HEK293 (cell line): Measurements from ENCODE around the gene BCR.
A peak's percentile ranks its signal among the peaks of the same experiment; 100 is the strongest.

ENCODE experiments used
- BCL6B ChIP-seq: fragments of 450-650 bp; formaldehyde crosslinking; IDR thresholded peaks from 2 replicates; pipeline ENCODE4 v1.5.1; 2017; ENCODE audit warnings: missing biosample characterization, missing genetic modification characterization
- CTCF ChIP-seq: fragments of 450-650 bp; formaldehyde crosslinking; IDR thresholded peaks from 2 replicates; pipeline ENCODE4 v1.5.1; 2016; ENCODE audit warnings: missing biosample characterization, missing genetic modification characterization
- FEZF1 ChIP-seq: fragments of 450-650 bp; formaldehyde crosslinking; IDR thresholded peaks from 2 replicates; pipeline ENCODE4 v1.5.1; 2016; ENCODE audit warnings: missing biosample characterization, missing genetic modification characterization
- GLIS1 ChIP-seq: fragments of 450-650 bp; formaldehyde crosslinking; IDR thresholded peaks from 2 replicates; pipeline ENCODE4 v1.5.1; 2016; ENCODE audit warnings: missing biosample characterization, missing genetic modification characterization
- REPIN1 ChIP-seq: fragments of 450-650 bp; formaldehyde crosslinking; IDR thresholded peaks from 2 replicates; pipeline ENCODE4 v1.5.1; 2017; ENCODE audit warnings: missing biosample characterization, missing genetic modification characterization, low read depth
- SCRT1 ChIP-seq: fragments of 450-650 bp; formaldehyde crosslinking; IDR thresholded peaks from 2 replicates; pipeline ENCODE4 v1.5.1; 2016; ENCODE audit warnings: missing biosample characterization, missing genetic modification characterization, borderline replicate concordance
- TSHZ1 ChIP-seq: fragments of 450-650 bp; formaldehyde crosslinking; IDR thresholded peaks from 2 replicates; pipeline ENCODE4 v1.5.1; 2016; ENCODE audit warnings: missing biosample characterization, missing genetic modification characterization, borderline replicate concordance
- WT1 ChIP-seq: fragments of 450-650 bp; formaldehyde crosslinking; IDR thresholded peaks from 2 replicates; pipeline ENCODE4 v1.5.1; 2016; ENCODE audit warnings: missing biosample characterization, missing genetic modification characterization
- ZBTB10 ChIP-seq: fragments of 450-650 bp; formaldehyde crosslinking; IDR thresholded peaks from 2 replicates; pipeline ENCODE4 v1.5.1; 2016; ENCODE audit warnings: missing biosample characterization, missing genetic modification characterization
- ZBTB17 ChIP-seq: fragments of 450-650 bp; formaldehyde crosslinking; IDR thresholded peaks from 2 replicates; pipeline ENCODE4 v1.5.1; 2016; ENCODE audit warnings: missing biosample characterization, missing genetic modification characterization
- ZBTB49 ChIP-seq: fragments of 450-650 bp; formaldehyde crosslinking; IDR thresholded peaks from 2 replicates; pipeline ENCODE4 v1.5.1; 2016; ENCODE audit warnings: missing biosample characterization, missing genetic modification characterization, low read depth
- ZNF112 ChIP-seq: fragments of 450-650 bp; formaldehyde crosslinking; IDR thresholded peaks from 2 replicates; pipeline ENCODE4 v1.5.0; 2017; ENCODE audit warnings: missing biosample characterization, missing genetic modification characterization
- ZNF23 ChIP-seq: fragments of 450-650 bp; formaldehyde crosslinking; IDR thresholded peaks from 2 replicates; pipeline ENCODE4 v1.5.1; 2016; ENCODE audit warnings: missing biosample characterization, missing genetic modification characterization, borderline replicate concordance
- ZNF24 ChIP-seq: fragments of 450-650 bp; formaldehyde crosslinking; IDR thresholded peaks from 2 replicates; pipeline ENCODE4 v1.5.1; 2016; ENCODE audit warnings: missing biosample characterization, missing genetic modification characterization
- ZNF280C ChIP-seq: fragments of 450-650 bp; formaldehyde crosslinking; IDR thresholded peaks from 2 replicates; pipeline ENCODE4 v1.5.1; 2016; ENCODE audit warnings: missing biosample characterization, missing genetic modification characterization
- ZNF423 ChIP-seq: fragments of 450-650 bp; formaldehyde crosslinking; IDR thresholded peaks from 2 replicates; pipeline ENCODE4 v1.5.1; 2016; ENCODE audit warnings: missing biosample characterization, missing genetic modification characterization
- ZNF426 ChIP-seq: fragments of 450-650 bp; formaldehyde crosslinking; IDR thresholded peaks from 2 replicates; pipeline ENCODE4 v1.5.1; 2017; ENCODE audit warnings: missing biosample characterization, missing genetic modification characterization, mild to moderate bottlenecking, inconsistent platforms, moderate library complexity
- ZNF529 ChIP-seq: fragments of 450-650 bp; formaldehyde crosslinking; IDR thresholded peaks from 2 replicates; pipeline ENCODE4 v1.5.1; 2017; ENCODE audit warnings: missing genetic modification characterization, missing biosample characterization; ENCODE audit not compliant: insufficient replicate concordance
- ZNF571 ChIP-seq: fragments of 450-650 bp; formaldehyde crosslinking; IDR thresholded peaks from 2 replicates; pipeline ENCODE4 v1.5.0; 2017; ENCODE audit warnings: missing biosample characterization, missing genetic modification characterization
- ZNF624 ChIP-seq: fragments of 450-650 bp; formaldehyde crosslinking; IDR thresholded peaks from 2 replicates; pipeline ENCODE4 v1.5.1; 2017; ENCODE audit warnings: missing biosample characterization, missing genetic modification characterization
- ZNF626 ChIP-seq: fragments of 450-650 bp; sonication (Bioruptor Pico); formaldehyde crosslinking; IDR thresholded peaks from 2 replicates; pipeline ENCODE4 v1.5.1; 2018; ENCODE audit warnings: missing biosample characterization, missing genetic modification characterization, inconsistent platforms
- ZNF654 ChIP-seq: fragments of 450-650 bp; formaldehyde crosslinking; IDR thresholded peaks from 2 replicates; pipeline ENCODE4 v1.5.1; 2016; ENCODE audit warnings: low read depth, missing biosample characterization, missing genetic modification characterization
- ZNF707 ChIP-seq: fragments of 450-650 bp; formaldehyde crosslinking; IDR thresholded peaks from 2 replicates; pipeline ENCODE4 v1.5.1; 2016; ENCODE audit warnings: missing biosample characterization, missing genetic modification characterization
- ZNF747 ChIP-seq: fragments of 450-650 bp; formaldehyde crosslinking; IDR thresholded peaks from 2 replicates; pipeline ENCODE4 v1.5.1; 2016; ENCODE audit warnings: missing biosample characterization, missing genetic modification characterization
- ZNF76 ChIP-seq: fragments of 450-650 bp; formaldehyde crosslinking; IDR thresholded peaks from 2 replicates; pipeline ENCODE4; 2016; ENCODE audit warnings: low read depth, missing biosample characterization, missing genetic modification characterization, borderline replicate concordance
- ZNF792 ChIP-seq: fragments of 450-650 bp; formaldehyde crosslinking; IDR thresholded peaks from 2 replicates; pipeline ENCODE4 v1.5.1; 2016; ENCODE audit warnings: missing biosample characterization, missing genetic modification characterization

The BCR gene

GRCh38 chr22:23182309-23183060, 2.2 kb downstream of the BCR start (continued):
- TF ChIP-seq TSHZ1 (tag by site-specific recombination) (peak; percentile 78; the same call in 1 of the 2 replicates), ZNF654 (tag by site-specific recombination) (no peak), ZNF76 (tag by site-specific recombination) (no peak), ZNF426 (tag by site-specific recombination) (no peak), ZBTB17 (tag by site-specific recombination) (peak; percentile 45), ZNF571 (tag by site-specific recombination) (no peak), ZNF626 (no peak), ZBTB10 (0 out of 2 replicates have a peak, but pooled peaks have one; percentile 12), FEZF1 (tag by site-specific recombination) (peak; percentile 71), ZNF24 (tag by site-specific recombination) (no peak), ZBTB49 (tag by site-specific recombination) (no peak), ZNF624 (tag by site-specific recombination) (no peak), ZNF792 (tag by site-specific recombination) (no peak), SCRT1 (tag by site-specific recombination) (no peak), ZNF529 (tag by site-specific recombination) (no peak), BCL6B (tag by site-specific recombination) (no peak), ZNF423 (no peak), WT1 (tag by site-specific recombination) (peak; percentile 44), ZNF707 (tag by site-specific recombination) (no peak), REPIN1 (tag by site-specific recombination) (no peak), CTCF (tag by site-specific recombination) (peak; percentile 50; the same call in 1 of the 2 replicates), ZNF280C (tag by site-specific recombination) (no peak), ZNF747 (tag by site-specific recombination) (no peak), ZNF112 (no peak), ZNF23 (no peak), GLIS1 (peak; percentile 83)
